Right lobe of liver (tissue), 4 donors: ENCODE data around the gene GABRR2.

Experiments used
- CTCF ChIP-seq, 4 donors: fragments of 200-600 bp in 3 of 4; fragments of 450-650 bp in 1 of 4; IDR thresholded peaks; one replicate each; pipeline versions ENCODE4 v1.5.1 to v1.8.0; 2016 to 2022; ENCODE audit warnings: antibody characterized with exemption in 4 of 4, mild to moderate bottlenecking in 2 of 4
- POLR2A ChIP-seq: fragments of 450-650 bp; IDR thresholded peaks from one replicate; pipeline ENCODE4 v1.6.1; 2017; ENCODE audit warnings: antibody characterized with exemption, mild to moderate bottlenecking
- donor health status: DM: no; HTN: no; CAD: no.
- donor health status: DM: no; HTN: no; CAD: no.
- donor health status: DM: no; HTN: yes; CAD: no.

- TF ChIP-seq CTCF (IDR thresholded peaks at IDR 0.05) (no peak), POLR2A (no peak)
Observed at GRCh38 chr6:89320012-89320559, 5.0 kb upstream of the GABRR2 start.
